GM23248 (cell line): ENCODE results near the gene SEC11C.

Source experiments
- EZH2 ChIP-seq: fragments of 200-600 bp; sonication (generic); IDR thresholded peaks from 2 replicates; pipeline ENCODE4 v1.6.1; 2018; ENCODE audit warnings: antibody characterized with exemption, mild to moderate bottlenecking; ENCODE audit not compliant: insufficient read depth, poor library complexity, severe bottlenecking
- EZH2phosphoT487 ChIP-seq: fragments of 200-600 bp; sonication (generic); IDR thresholded peaks from 2 replicates; pipeline ENCODE4 v1.6.1; 2018; ENCODE audit warnings: antibody characterized with exemption, moderate library complexity, mild to moderate bottlenecking, low read depth; ENCODE audit not compliant: insufficient read depth

- no peak for TF ChIP-seq EZH2
- no peak for TF ChIP-seq EZH2phosphoT487
Observed at GRCh38 chr18:59124370-59124704, 15.3 kb upstream of the SEC11C start.
